ENCODE data around the gene CAPN9. TPM values are rescaled to one million over a fixed set of nuclear protein-coding genes. Genes with fewer than 3 reads are reported as not detected.

The CAPN9 gene
- total RNA-seq, 1 experiment from 2014 or later: not detected

GRCh38 chr1:230807029-230807428, 59.8 kb downstream of the CAPN9 start:
- CTCF ChIA-PET: no interaction called here
- no peak overlapping the region for H3K4me3 ChIP-seq (ENCODE audit: low read length)
- ATAC-seq (no peak), DNase-seq (no peak)
- TF ChIP-seq, protein P1, sequence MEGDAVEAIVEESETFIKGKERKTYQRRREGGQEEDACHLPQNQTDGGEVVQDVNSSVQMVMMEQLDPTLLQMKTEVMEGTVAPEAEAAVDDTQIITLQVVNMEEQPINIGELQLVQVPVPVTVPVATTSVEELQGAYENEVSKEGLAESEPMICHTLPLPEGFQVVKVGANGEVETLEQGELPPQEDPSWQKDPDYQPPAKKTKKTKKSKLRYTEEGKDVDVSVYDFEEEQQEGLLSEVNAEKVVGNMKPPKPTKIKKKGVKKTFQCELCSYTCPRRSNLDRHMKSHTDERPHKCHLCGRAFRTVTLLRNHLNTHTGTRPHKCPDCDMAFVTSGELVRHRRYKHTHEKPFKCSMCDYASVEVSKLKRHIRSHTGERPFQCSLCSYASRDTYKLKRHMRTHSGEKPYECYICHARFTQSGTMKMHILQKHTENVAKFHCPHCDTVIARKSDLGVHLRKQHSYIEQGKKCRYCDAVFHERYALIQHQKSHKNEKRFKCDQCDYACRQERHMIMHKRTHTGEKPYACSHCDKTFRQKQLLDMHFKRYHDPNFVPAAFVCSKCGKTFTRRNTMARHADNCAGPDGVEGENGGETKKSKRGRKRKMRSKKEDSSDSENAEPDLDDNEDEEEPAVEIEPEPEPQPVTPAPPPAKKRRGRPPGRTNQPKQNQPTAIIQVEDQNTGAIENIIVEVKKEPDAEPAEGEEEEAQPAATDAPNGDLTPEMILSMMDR (conservative IDR thresholded peaks at IDR 0.05; ENCODE audit: low read depth, low read length): no peak
- TF ChIP-seq EZH2 (IDR thresholded peaks at IDR 0.05; ENCODE audit: low read length, unreplicated experiment): no peak
- no peak for TF ChIP-seq EZH2phosphoT487 (IDR thresholded peaks at IDR 0.05; ENCODE audit: borderline replicate concordance, low read length)
- 0 out of 2 replicates have a peak, but pooled peaks cover 4% of the 10 kb centered on the region for H3K27me3 ChIP-seq (ENCODE audit: low read length)
- BruUV-seq (replicated peaks): no TSS peak
- H3K79me2 ChIP-seq (ENCODE audit: low read length): no peaks in the 10 kb centered on the region
- no peaks in the 10 kb centered on the region for H3K36me3 ChIP-seq (ENCODE audit: low read depth, low read length)
- H3K4me2 ChIP-seq (ENCODE audit: low read length): no peak overlapping the region
- peaks cover 4% of the 10 kb centered on the region; the same call in 1 of the 2 replicates for H3K9me3 ChIP-seq (ENCODE audit: low read length)
- no peaks in the 10 kb centered on the region for H3K9me2 ChIP-seq (replicated peaks; ENCODE audit: low read length)
- no peak overlapping the region for H2AFZ ChIP-seq (ENCODE audit: low read length)
- H4K20me1 ChIP-seq (ENCODE audit: low read length): no peaks in the 10 kb centered on the region
- POLR2A ChIA-PET (ENCODE audit: unreplicated experiment): no interaction called here
- H3K9ac ChIP-seq (ENCODE audit: low read length): no peak overlapping the region
- no peaks in the 10 kb centered on the region for H3F3A ChIP-seq (ENCODE audit: low read length, unreplicated experiment)
- intact Hi-C loops (cut with micrococcal nuclease): no loop called here
- H3K4me1 ChIP-seq (ENCODE audit: insufficient read depth, low read length): no peaks in the 10 kb centered on the region
- no peak overlapping the region for H3K27ac ChIP-seq (ENCODE audit: low read length)

DNA sequence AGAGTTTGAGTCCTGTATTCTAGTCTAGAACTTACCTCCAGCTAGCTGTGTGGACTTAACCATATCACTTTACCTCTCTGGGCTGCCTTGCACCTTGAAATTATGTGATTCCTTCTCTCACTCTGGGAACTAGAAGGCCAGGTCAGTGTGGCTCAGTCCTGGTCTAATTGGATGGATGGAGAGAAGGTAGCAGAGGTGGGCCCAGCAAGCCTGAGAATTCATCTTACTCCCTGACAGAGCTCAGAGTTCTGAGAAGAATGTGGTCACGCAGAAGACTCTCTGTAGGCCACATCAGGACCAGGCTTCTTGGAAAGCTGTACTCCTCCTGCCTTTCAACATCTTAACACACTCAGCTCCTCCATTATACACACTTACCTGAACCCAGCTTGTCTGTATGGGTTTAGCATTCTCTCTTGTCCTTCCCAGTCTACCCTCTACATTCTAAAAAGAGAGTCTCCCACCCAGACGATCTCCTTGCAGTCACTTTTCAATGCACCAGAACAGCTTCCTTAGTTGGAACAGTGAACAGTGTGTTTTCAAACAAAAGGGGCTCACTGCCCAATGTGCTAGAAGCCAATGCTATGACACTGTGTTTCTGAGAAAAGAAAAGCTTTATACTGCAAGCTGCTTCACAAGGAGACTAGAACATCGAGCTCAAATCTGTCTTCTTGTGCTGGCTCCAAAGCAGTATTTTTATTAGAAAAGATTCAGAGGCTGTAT, 60.5 kb downstream of the CAPN9 start:
- no peak overlapping the region for H3K27ac ChIP-seq (ENCODE audit: low read length)
- no peak for ATAC-seq
- no peaks in the 10 kb centered on the region for H3K9me2 ChIP-seq (replicated peaks; ENCODE audit: low read length)
- no TSS peak for BruUV-seq (replicated peaks)
- ChIA-PET CTCF (no interaction called here), POLR2A (ENCODE audit: unreplicated experiment) (interaction anchor here (0.7 kb wide), 1 partner anchor 258 kb away, joined by 5 read pairs; no protein-coding TSS in a partner anchor)
- intact Hi-C loops (cut with micrococcal nuclease): no loop called here
- H3K9me3 ChIP-seq (ENCODE audit: low read length): peaks cover 11% of the 10 kb centered on the region; the same call in 1 of the 2 replicates
- H3K9ac ChIP-seq (ENCODE audit: low read length): no peak overlapping the region
- H3K27me3 ChIP-seq (ENCODE audit: low read length): 0 out of 2 replicates have a peak, but pooled peaks cover 4% of the 10 kb centered on the region
- no peaks in the 10 kb centered on the region for H3K79me2 ChIP-seq (ENCODE audit: low read length)
- no peaks in the 10 kb centered on the region for H3F3A ChIP-seq (ENCODE audit: low read length, unreplicated experiment)
- no peak overlapping the region for H2AFZ ChIP-seq (ENCODE audit: low read length)
- DNase-seq: no peak
- no peaks in the 10 kb centered on the region for H4K20me1 ChIP-seq (ENCODE audit: low read length)
- no peaks in the 10 kb centered on the region for H3K4me1 ChIP-seq (ENCODE audit: insufficient read depth, low read length)
- no peak overlapping the region for H3K4me2 ChIP-seq (ENCODE audit: low read length)
- no peaks in the 10 kb centered on the region for H3K36me3 ChIP-seq (ENCODE audit: low read depth, low read length)
- no peak overlapping the region for H3K4me3 ChIP-seq (ENCODE audit: low read length)
- TF ChIP-seq, protein P1 (conservative IDR thresholded peaks at IDR 0.05; ENCODE audit: low read depth, low read length): no peak

DNA sequence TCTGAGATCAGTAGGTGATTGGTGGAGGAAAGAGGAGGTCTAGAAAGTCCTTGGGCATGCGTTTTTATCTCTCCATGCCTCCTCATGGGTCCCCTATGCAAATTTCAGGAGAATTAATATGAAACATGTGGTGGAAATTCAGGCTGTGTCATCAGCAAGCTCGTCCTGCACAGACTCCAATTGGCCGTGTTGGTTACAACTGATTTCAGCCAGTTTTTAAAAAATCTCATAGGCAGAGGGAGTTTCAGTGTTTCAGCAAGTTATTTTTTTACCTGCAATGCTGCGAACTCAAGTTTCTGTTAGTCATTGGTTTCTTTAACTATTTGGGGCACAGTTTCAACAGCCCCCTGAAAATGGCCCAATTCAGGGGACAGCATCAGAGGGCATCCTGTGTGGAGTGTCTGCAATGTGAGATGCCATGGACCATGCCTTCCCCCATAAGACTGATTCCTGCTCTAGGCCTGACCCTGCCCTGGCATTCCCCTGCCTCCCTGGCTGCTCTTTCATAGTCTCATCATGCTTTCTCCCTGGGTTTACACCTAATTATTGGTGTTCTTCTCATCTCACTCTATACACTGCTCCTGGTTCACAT, 61.2 kb downstream of the CAPN9 start:
- no peaks in the 10 kb centered on the region for H3K36me3 ChIP-seq (ENCODE audit: low read depth, low read length)
- H3K9me2 ChIP-seq (replicated peaks; ENCODE audit: low read length): no peaks in the 10 kb centered on the region
- DNase-seq: no peak
- POLR2A ChIA-PET (ENCODE audit: unreplicated experiment): interaction anchor here (0.7 kb wide), 1 partner anchor 257 kb away, joined by 5 read pairs; no protein-coding TSS in a partner anchor
- no peaks in the 10 kb centered on the region for H3K79me2 ChIP-seq (ENCODE audit: low read length)
- H3K9me3 ChIP-seq (ENCODE audit: low read length): peaks cover 15% of the 10 kb centered on the region; the same call in 1 of the 2 replicates
- 0 out of 2 replicates have a peak, but pooled peaks cover 4% of the 10 kb centered on the region for H3K27me3 ChIP-seq (ENCODE audit: low read length)
- H2AFZ ChIP-seq (ENCODE audit: low read length): no peak overlapping the region
- no peak overlapping the region for H3K4me2 ChIP-seq (ENCODE audit: low read length)
- TF ChIP-seq, protein P1 (conservative IDR thresholded peaks at IDR 0.05; ENCODE audit: low read depth, low read length): no peak
- no peak for TF ChIP-seq EZH2phosphoT487 (IDR thresholded peaks at IDR 0.05; ENCODE audit: borderline replicate concordance, low read length)
- no peak for TF ChIP-seq EZH2 (IDR thresholded peaks at IDR 0.05; ENCODE audit: low read length, unreplicated experiment)
- no peak for ATAC-seq
- no peaks in the 10 kb centered on the region for H3F3A ChIP-seq (ENCODE audit: low read length, unreplicated experiment)
- no peak overlapping the region for H3K9ac ChIP-seq (ENCODE audit: low read length)
- no peaks in the 10 kb centered on the region for H4K20me1 ChIP-seq (ENCODE audit: low read length)
- H3K4me3 ChIP-seq (ENCODE audit: low read length): no peak overlapping the region
- BruUV-seq (replicated peaks): no TSS peak
- no peak overlapping the region for H3K27ac ChIP-seq (ENCODE audit: low read length)
- CTCF ChIA-PET: no interaction called here
- intact Hi-C loops (cut with micrococcal nuclease): no loop called here
- no peaks in the 10 kb centered on the region for H3K4me1 ChIP-seq (ENCODE audit: insufficient read depth, low read length)
